HG03064 (cell line): ENCODE data around the gene APOL6.

ENCODE experiments used
- ATAC-seq: cut with Tn5 transposase; IDR thresholded peaks from one replicate; pipeline ENCODE4 v1.9.1; 2021; ENCODE audit warnings: low read depth; ENCODE audit not compliant: unreplicated experiment

Gene APOL6

DNA sequence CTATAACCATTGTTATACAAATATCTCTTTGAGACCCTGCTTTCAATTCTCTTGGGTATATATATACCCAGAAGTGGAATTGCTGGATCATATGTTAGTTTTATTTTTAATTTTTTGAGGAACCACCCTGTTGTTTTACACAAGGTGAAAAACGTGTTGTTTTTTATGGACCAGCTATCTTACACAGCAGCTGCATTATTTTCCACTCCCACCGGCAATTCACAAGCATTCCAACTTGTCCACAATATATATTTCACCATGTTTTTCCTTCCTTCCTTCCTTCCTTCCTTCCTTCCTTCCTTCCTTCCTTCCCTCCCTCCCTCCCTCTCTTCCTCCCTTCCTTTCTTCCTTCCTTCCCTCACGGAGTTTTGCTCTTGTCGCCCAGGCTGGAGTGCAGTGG lies 63.1 kb downstream of the APOL6 start:
- no peak for ATAC-seq

DNA sequence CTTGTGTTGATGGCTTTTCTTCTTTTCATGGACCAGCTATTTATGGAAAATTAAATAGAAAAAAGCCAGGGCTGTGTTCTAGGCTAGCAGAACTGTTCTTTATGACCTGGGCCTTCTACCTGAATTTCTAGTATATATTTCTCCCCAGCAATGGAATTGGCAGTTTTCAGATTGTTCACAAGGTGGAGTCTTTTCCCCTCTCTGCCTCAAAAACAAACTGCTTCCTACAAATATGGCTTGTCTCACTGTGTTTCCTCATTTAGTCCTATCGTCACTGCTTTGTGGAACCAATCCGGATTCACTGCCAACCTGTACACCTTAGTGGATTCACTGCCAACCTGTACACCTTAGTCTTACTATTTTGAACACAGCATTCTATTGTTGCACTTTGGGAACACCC lies 64.4 kb downstream of the APOL6 start:
- ATAC-seq: no peak

DNA sequence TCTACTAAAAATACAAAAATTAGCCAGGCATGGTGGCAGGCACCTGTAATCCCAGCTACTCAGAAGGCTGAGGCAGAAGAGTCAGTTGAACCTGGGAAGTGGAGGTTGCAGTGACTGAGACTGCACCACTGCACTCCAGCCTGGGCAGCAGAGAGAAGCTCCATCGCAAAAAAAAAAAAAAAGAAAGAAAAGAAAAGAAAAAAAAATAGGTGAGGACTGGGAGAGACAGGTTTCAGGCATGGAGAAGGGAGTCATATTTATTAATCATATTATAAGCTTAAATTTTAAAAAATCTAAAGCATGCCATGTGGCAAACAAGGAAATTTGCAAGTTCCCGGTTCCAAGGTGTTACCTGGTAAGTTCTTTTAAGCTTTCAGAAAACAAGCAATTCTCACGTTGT lies 69.3 kb downstream of the APOL6 start, which contains the start of gene APOL5:
TSS of gene APOL5 (plus strand) at position 301 of the 400 bp plus-strand sequence. CDS start at position 301, 0 bp downstream.
- ATAC-seq: no peak
